Vagina (tissue), 2 donors: ENCODE results near the gene OR2AT4. TPM values are rescaled to one million over a fixed set of nuclear protein-coding genes. Genes with fewer than 3 reads are reported as not detected.
A peak's percentile ranks its signal among the peaks of the same experiment; 100 is the strongest.

Experiments
- DNase-seq, 2 donors: peaks; one replicate each; pipeline ENCODE4 v3.0.0-alpha.2; 2017; ENCODE audit errors: extremely low spot score in 2 of 2
- H3K27ac ChIP-seq: fragments of 200-600 bp; sonication (generic); one replicate; pipeline ENCODE4 v1.5.1; 2019
- H3K27me3 ChIP-seq: fragments of 200-600 bp; sonication (generic); one replicate; pipeline ENCODE4 v1.5.1; 2019
- H3K36me3 ChIP-seq, 2 donors: fragments of 200-600 bp; sonication (generic); one replicate each; pipeline ENCODE4 v1.5.1; 2017 to 2019
- H3K4me1 ChIP-seq: fragments of 200-600 bp; sonication (generic); one replicate; pipeline ENCODE4 v1.5.1; 2019
- H3K4me3 ChIP-seq, 2 donors: fragments of 200-600 bp; sonication (generic); 1 replicate in 1 of 2; 2 replicates in 1 of 2; pipeline ENCODE4 v1.5.1; 2016 to 2019
- H3K9me3 ChIP-seq: fragments of 200-600 bp; sonication (generic); one replicate; pipeline ENCODE4 v1.5.1; 2019
- CTCF ChIP-seq, 3 experiments: fragments of 450-650 bp in 2 of 3; fragments of 200-600 bp in 1 of 3; sonication (generic) in 1 of 3; IDR thresholded peaks; one replicate each; pipeline ENCODE4 v1.5.1; 2017 to 2019; ENCODE audit warnings: antibody characterized with exemption in 3 of 3, mild to moderate bottlenecking in 2 of 3, moderate library complexity in 2 of 3
- POLR2A ChIP-seq, 2 donors: fragments of 450-650 bp; IDR thresholded peaks; one replicate each; pipeline ENCODE4 v1.6.1; 2017; ENCODE audit warnings: antibody characterized with exemption in 2 of 2, mild to moderate bottlenecking in 2 of 2, moderate library complexity in 2 of 2
- POLR2AphosphoS5 ChIP-seq, 2 donors: sonication (generic); formaldehyde crosslinking; IDR thresholded peaks; one replicate each; pipeline ENCODE4 v1.9.0; 2017; ENCODE audit warnings: antibody characterized with exemption in 2 of 2, mild to moderate bottlenecking in 2 of 2, low read depth in 1 of 2; ENCODE audit not compliant: insufficient read depth in 1 of 2
- intact Hi-C: fragments of 100-400 bp; cut with DNase I; formaldehyde crosslinking; loops from one replicate; pipeline ENCODE4 v1.15.1; 2023
- total RNA-seq: library from RNA; depleted of rRNA; stranded (reverse); fragments of >200 nt; gene quantifications from one replicate; pipeline ENCODE4 v1.2.3, GENCODE V29; 2016

Gene OR2AT4
- total RNA-seq = not detected

GRCh38 chr11:75096456-75097172 is at the start of gene OR2AT4:
OR2AT4 (minus strand) TSS chr11:75096876.
- no peak for DNase-seq
- no peak within 1 kb of the TSS for H3K4me3 ChIP-seq
- no peak within 1 kb of the TSS for H3K27ac ChIP-seq
- peaks cover 5% of the 10 kb centered on the region for H3K9me3 ChIP-seq
- TF ChIP-seq POLR2A (IDR thresholded peaks at IDR 0.05) = no peak
- no peak for TF ChIP-seq CTCF (IDR thresholded peaks at IDR 0.05)
- no peak for TF ChIP-seq POLR2AphosphoS5 (IDR thresholded peaks at IDR 0.05; ENCODE audit: insufficient read depth in 1 of 2, low read depth in 1 of 2)
- H3K4me1 ChIP-seq = no peaks in the 10 kb centered on the region
- H3K27me3 ChIP-seq = no peaks in the 10 kb centered on the region
- intact Hi-C loops = no loop called here
- H3K36me3 ChIP-seq = no peaks in the 10 kb centered on the region

GRCh38 chr11:75145972-75146519 is 49.4 kb upstream of the OR2AT4 start:
- DNase-seq = no peak
- no peak for TF ChIP-seq POLR2AphosphoS5 (IDR thresholded peaks at IDR 0.05; ENCODE audit: insufficient read depth in 1 of 2, low read depth in 1 of 2)
- TF ChIP-seq POLR2A (IDR thresholded peaks at IDR 0.05) = no peak
- no peak for TF ChIP-seq CTCF (IDR thresholded peaks at IDR 0.05)
- H3K9me3 ChIP-seq = no peaks in the 10 kb centered on the region
- H3K27ac ChIP-seq = no peak overlapping the region
- intact Hi-C loops = loop anchor here (2.0 to 5.0 kb wide), 2 partner anchors 99 to 1046 kb away; no protein-coding TSS in a partner anchor
- peaks cover 11% of the 10 kb centered on the region for H3K4me1 ChIP-seq
- H3K4me3 ChIP-seq = no peak overlapping the region
- H3K36me3 ChIP-seq = no peaks in the 10 kb centered on the region
- H3K27me3 ChIP-seq = no peaks in the 10 kb centered on the region

- H3K27ac ChIP-seq = no peak overlapping the region
- no peaks in the 10 kb centered on the region for H3K36me3 ChIP-seq
- no peak overlapping the region for H3K4me3 ChIP-seq
- H3K9me3 ChIP-seq = no peaks in the 10 kb centered on the region
- TF ChIP-seq POLR2A (IDR thresholded peaks at IDR 0.05) = no peak
- no peak for TF ChIP-seq POLR2AphosphoS5 (IDR thresholded peaks at IDR 0.05; ENCODE audit: insufficient read depth in 1 of 2, low read depth in 1 of 2)
- no peak for TF ChIP-seq CTCF (IDR thresholded peaks at IDR 0.05)
- DNase-seq = no peak
- H3K4me1 ChIP-seq = peaks cover 11% of the 10 kb centered on the region
- no peaks in the 10 kb centered on the region for H3K27me3 ChIP-seq
- intact Hi-C loops = loop anchor here (2.0 to 5.0 kb wide), 2 partner anchors 99 to 1047 kb away; no protein-coding TSS in a partner anchor
Observed at GRCh38 chr11:75145196-75145971, 48.7 kb upstream of the OR2AT4 start.

- no peak for DNase-seq
- intact Hi-C loops = loop anchor here (2.0 to 5.0 kb wide), 3 partner anchors 58 to 1048 kb away; no protein-coding TSS in a partner anchor
Observed at GRCh38 chr11:75144716-75145014, 48.0 kb upstream of the OR2AT4 start.

More at GRCh38 chr11:75144716-75145014, 48.0 kb upstream of the OR2AT4 start:
- Histone ChIP-seq H3K9me3 (no peaks in the 10 kb centered on the region), H3K36me3 (no peaks in the 10 kb centered on the region), H3K4me3 (no peak overlapping the region), H3K27me3 (no peaks in the 10 kb centered on the region), H3K4me1 (peaks cover 11% of the 10 kb centered on the region), H3K27ac (no peak overlapping the region)
- no peak for TF ChIP-seq POLR2A (IDR thresholded peaks at IDR 0.05)
- peak in 1 of 3 experiments; percentile 3 for TF ChIP-seq CTCF (IDR thresholded peaks at IDR 0.05)
